NCI-H524 (cell line): ENCODE measurements around the gene TMCO4.
"Not testable (repeated sequence)": the region's sequence is repeated elsewhere in the genome, so short reads cannot be mapped to it uniquely, and the experiment has no call there.

Source experiments
- DNase-seq, 2 experiments: peaks; one replicate each; lab custom pipeline; 2025; lab: John Stamatoyannopoulos, UW

The TMCO4 gene

GRCh38 chr1:19799230-19800075 is at the start of gene TMCO4:
TSS of gene TMCO4 (minus strand) at chr1:19799916. CDS start at chr1:19780758, 19,158 bp downstream.
- DNase-seq, result no peak

- not testable (repeated sequence) for DNase-seq
Measured at GRCh38 chr1:19849307-19849706, 49.6 kb upstream of the TMCO4 start.

DNA sequence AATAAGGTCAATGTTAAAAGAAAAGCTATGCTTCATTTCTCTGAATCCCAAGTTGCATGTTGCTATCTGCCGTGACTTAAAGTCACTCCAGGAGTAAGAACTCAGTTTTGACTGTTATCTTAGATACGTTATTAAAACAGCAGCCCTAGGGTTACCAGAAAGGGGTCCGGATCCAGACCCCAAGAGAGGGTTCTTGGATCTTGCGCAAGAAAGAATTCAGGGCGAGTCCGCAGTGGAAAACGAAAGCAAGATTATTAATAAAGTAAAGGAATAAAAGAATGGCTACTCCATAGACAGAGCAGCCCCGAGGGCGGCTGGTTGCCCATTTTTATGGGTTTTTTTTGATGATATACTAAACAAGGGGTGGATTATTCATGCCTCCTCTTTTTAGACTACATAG is 47.6 kb upstream of the TMCO4 start:
- DNase-seq, result not testable (repeated sequence)

DNA sequence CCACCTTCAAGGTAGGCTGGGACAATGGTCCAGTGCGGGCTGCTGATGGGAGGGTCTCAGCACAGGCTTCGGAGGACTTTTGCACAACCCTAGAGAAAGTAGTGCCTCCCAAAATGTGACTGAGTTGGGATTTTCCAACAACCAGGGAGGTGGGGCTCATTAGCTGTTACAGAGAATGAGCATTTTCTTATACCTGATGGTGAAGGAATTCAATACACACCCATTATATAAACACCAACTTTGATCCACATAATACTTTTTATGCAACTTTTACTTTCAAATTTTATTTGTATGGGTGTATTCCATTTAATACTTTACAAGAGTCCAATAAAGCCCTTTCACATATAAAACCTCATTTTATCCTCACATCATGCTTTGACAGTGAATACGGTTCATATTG is 46.6 kb upstream of the TMCO4 start:
- DNase-seq, result no peak

- DNase-seq, result no peak
Measured at GRCh38 chr1:19845555-19845954, 45.8 kb upstream of the TMCO4 start.

DNA sequence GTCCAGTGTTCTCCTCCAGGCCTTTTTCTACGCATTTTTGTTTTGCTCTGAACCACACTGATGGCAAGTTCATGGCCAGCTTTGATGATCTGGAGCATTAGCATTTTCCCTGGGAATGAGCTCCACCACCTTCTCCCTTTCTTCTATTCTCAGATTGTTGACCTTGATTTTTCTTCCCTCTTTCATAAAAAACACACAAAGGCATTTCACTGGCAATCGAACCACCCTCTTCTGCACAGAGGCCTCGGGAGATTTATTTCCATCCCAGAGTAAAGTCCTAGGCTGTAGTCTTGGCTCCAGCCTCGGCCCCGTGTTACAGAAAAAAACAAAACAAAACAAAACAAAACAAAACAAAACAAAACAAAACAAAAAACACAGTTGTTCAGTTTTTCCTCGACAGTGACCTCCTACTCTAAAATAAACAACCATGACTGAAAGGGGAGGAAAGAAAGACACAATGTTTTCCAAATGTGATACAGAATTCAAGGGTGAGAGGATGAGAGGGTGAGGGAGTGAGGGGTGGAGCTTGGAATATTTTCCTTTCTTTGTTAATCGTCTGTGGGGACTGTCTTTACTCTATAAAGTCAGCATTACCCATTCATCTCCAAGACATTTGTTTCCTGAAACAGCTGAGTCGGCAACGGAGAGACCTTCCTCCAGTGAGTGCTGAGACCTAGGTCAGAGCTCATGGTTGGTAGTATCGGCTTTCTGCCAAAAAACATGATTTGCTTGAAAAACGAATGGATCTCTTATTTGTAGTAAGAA is 45.2 kb upstream of the TMCO4 start:
- no peak for DNase-seq

DNA sequence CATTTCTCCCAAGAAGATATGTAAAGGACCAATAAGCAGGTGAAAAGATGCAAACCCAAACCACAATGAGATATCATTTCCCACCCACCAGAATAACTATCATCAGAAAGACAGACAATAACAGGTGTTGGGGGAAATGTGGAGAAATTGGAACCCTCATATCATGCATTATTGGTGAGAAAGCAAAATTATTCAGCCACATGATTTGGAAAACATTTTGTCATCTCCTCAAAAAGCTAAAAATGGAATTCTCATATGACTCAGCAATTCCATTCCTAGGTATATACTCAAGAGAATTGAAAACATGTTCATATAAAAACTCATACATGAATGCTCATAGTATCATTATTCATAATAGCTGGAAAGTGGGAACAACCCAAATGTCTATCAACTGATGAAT is 40.5 kb upstream of the TMCO4 start:
- DNase-seq, result no peak

- no peak for DNase-seq
Measured at GRCh38 chr1:19837866-19838265, 38.1 kb upstream of the TMCO4 start.

- no peak for DNase-seq
Measured at GRCh38 chr1:19835578-19835977, 35.9 kb upstream of the TMCO4 start.

DNA sequence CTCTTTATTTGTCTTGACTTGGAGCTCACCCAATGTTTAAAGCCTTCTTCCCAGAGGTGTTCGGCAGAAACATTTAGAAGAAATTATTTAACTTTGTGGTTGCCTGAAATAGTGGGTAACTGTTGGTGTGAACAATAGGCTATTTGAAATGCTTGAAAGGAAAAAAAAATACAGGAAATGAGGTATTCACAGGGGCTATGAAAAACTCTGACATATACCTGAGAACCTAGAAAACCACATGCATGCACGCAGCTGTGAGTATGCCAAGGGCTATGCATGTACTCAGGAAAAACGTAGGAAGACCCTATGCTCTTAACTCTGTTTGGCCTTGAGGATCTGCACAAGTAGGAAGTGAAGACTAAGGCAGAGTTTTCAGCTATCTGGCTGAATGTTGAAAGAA is 31.7 kb upstream of the TMCO4 start:
- DNase-seq, result no peak

- no peak for DNase-seq
Measured at GRCh38 chr1:19828546-19828945, 28.8 kb upstream of the TMCO4 start.

GRCh38 chr1:19825298-19825697 is 25.6 kb upstream of the TMCO4 start:
- peak in 1 of 2 experiments; percentile 7 for DNase-seq

DNA sequence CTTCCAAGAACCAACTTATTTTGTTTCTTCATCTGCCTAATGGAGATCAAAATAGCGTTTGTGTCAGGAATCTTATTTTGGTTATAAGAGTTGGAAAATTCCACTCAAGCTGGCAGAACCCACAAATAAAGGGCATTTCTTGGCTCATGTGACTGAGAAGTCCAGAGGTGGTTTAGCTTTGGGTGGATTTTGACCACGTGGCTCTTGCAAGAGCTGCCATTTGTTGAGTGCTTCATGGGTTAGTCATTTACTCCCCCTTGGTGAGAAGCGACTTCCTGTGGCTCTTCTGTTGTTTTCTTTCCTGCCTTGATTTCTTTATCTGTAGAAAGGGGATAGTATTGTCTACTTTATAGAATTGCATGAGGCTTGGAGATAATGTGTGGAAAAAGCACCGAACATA is 24.8 kb upstream of the TMCO4 start:
- DNase-seq, result no peak

- DNase-seq, result no peak
Measured at GRCh38 chr1:19824036-19824435, 24.3 kb upstream of the TMCO4 start.

DNA sequence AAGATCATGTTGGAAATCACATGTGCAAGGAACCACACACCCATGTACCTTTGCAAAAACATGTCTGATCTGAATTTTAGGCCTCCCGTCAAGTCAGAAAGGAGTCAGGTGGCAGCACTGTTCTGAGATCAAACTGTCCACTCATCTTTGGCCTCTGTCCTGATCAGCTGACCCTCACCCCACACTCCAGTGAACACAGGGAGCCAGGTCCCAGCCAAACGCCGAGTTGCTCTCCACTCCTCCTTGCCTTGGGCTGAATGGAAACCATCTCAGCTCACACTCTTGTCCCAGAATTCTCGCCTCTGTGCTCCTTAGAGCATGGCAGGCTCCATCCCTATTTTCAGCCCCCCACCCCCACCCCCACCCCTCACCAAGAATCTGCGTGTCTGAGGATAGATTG is 20.0 kb upstream of the TMCO4 start:
- DNase-seq, result no peak

DNA sequence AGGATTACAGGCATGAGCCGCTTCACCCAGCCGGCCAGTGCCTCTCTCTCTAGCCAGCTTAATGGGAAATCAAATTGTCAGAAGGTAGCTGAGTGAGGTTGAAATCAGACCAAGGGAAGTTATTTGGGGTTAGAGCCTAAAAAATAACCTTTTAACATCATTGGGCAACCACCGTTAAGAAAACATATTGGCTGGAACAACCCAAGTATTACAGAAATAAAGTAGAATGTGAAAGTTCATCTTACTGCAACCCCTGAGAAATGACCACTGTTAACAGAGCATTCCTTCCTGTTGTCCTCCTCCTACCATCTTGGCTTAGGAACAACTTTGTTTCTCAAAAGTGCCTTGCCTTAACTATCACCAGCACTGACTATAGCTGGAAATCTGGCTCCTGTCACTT is 18.6 kb upstream of the TMCO4 start:
- no peak for DNase-seq

DNA sequence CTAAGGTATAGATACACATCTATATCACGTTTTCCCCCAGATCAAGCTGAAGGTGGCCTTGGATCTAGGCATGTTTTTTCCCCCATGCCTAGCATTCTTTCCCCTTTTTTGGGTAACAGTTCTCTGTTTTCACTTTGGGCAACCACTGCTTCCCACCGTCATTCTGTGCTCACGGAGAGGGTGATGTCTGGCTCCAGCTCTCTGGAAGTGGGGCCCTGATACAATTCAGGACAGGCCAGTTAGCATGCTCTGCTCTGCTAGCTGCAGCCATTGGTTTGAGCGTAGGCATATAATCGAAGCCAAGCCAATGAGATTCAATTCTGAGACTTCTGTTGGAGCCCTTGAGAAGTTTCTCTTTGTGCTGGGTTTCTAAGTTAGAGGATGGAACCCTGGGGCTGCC is 17.4 kb upstream of the TMCO4 start:
- DNase-seq, result no peak

GRCh38 chr1:19816737-19817086 is 17.0 kb upstream of the TMCO4 start:
- DNase-seq, result not testable (repeated sequence)

- peak in 1 of 2 experiments; percentile 42 for DNase-seq
Measured at GRCh38 chr1:19815801-19816736, 16.4 kb upstream of the TMCO4 start.

DNA sequence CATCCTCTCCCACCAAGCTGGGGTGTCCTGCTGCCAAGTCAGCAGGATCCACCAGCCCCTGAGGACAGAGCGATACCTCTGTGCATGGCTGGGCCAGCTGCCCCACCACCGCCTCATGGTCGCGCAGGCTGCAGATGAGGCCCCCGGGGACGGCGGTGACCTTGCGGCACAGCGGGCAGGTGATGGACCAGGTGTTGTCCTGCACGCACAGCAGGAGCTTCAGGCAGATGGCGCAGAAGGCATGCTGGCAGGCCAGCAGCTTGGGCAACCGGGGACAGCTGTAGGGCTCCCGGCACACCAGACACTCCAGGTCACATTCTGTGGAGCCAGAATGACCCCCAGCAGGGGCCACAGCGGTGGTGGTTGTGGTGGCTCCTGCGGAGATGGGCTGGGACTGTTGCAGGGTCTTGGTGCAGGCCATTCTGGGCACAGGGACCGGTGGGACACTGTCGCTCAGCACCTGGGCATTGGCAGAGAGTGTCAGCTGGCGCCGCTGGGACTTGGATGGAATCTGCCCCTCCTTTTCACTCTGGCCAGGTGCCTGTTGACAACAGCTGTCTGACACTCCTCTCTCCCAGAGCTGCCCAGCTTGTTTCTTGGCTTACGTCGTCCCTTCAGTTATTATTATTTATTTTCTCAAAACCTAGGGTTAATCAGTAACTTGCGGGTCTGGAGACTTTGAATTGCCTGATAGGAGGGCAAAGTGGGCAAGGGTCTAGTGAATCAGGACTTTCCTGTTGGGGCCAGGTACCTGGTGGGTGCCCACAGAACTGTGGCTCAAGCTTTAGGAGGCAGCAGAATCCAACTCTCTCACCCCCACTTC is 15.2 kb upstream of the TMCO4 start, which contains the start of gene RNF186:
RNF186 (minus strand) TSS at position 603 of the 823 bp plus-strand sequence; CDS start at position 421, 182 bp downstream.
- DNase-seq, result peak in 1 of 2 experiments; percentile 64

DNA sequence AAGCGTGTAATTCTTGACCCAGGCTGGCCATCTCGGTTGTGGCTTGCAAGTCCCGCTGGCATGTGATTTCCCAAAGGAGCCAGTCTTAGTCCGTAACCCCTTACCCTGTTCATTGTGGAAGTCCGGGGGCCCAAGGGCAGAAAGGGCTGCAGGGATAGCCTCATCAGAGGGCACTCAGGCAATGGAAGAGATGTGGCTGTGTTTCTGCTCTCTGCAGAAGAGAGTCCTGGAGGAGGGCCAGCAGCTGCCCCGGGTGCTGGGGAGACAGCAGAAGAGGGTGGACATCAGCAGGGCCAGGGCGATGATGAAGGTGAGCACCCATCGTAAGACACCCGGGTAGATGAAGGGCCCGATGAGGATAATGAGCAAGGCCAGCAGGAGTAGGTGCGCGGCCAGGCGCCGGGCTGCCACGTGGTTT is 14.5 kb upstream of the TMCO4 start:
- no peak for DNase-seq
